ENCODE measurements around the gene DNAH11. TPM values are rescaled to one million over a fixed set of nuclear protein-coding genes. Genes with fewer than 3 reads are reported as not detected.
A peak's percentile ranks its signal among the peaks of the same experiment; 100 is the strongest.

Gene DNAH11, protein sequence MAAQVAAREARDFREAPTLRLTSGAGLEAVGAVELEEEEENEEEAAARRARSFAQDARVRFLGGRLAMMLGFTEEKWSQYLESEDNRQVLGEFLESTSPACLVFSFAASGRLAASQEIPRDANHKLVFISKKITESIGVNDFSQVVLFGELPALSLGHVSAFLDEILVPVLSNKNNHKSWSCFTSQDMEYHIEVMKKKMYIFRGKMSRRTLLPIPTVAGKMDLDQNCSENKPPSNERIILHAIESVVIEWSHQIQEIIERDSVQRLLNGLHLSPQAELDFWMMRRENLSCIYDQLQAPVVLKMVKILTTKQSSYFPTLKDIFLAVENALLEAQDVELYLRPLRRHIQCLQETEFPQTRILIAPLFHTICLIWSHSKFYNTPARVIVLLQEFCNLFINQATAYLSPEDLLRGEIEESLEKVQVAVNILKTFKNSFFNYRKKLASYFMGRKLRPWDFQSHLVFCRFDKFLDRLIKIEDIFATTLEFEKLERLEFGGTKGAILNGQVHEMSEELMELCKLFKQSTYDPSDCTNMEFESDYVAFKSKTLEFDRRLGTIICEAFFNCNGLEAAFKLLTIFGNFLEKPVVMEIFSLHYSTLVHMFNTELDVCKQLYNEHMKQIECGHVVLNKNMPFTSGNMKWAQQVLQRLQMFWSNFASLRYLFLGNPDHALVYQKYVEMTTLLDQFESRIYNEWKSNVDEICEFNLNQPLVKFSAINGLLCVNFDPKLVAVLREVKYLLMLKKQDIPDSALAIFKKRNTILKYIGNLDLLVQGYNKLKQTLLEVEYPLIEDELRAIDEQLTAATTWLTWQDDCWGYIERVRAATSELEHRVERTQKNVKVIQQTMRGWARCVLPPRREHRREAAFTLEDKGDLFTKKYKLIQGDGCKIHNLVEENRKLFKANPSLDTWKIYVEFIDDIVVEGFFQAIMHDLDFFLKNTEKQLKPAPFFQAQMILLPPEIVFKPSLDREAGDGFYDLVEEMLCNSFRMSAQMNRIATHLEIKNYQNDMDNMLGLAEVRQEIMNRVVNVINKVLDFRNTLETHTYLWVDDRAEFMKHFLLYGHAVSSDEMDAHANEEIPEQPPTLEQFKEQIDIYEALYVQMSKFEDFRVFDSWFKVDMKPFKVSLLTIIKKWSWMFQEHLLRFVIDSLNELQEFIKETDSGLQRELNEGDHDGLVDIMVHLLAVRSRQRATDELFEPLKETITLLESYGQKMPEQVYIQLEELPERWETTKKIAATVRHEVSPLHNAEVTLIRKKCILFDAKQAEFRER (N-terminal part only)
- 1.6 and 1.9 TPM in 2 replicates for total RNA-seq (2022)
- percentile 29 among the genes with signal in this experiment for Bru-seq, nascent RNA
- BruChase-seq, experiment 1, labeled RNA remaining after a 6-hour chase, result percentile 21 among the genes with signal in this experiment
- BruChase-seq, experiment 2, labeled RNA remaining after a 2-hour chase, result percentile 18 among the genes with signal in this experiment
- long read RNA-seq, partial matches to known transcripts, result 0 of 14 reads
- long read RNA-seq, other reads (novel, unspliced or antisense), result 14 of 14 reads

DNA sequence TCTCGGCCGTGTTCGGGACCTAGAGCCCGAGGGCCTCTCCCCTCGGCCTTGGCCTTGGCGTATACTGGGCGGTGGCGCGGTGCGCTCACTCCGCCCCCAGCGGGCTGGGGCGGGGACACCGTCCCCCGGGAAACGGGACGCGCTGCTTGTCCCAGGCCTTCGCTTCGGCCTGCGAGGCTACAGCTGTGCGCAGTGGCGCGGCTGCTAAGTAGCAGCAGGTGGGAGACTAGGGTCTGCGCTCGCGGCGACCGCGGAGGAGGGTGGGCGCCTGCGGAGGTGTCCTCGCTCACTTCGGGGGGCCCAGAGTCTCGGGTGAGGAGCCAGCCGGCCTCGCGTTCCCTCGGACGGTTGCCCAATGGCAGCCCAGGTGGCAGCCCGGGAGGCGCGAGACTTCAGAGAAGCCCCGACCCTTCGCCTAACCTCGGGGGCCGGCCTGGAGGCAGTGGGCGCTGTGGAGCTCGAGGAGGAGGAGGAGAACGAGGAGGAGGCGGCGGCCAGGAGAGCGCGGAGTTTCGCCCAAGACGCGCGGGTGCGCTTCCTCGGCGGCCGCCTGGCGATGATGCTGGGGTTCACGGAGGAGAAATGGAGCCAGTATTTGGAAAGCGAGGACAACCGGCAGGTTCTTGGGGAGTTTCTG lies at the start of gene DNAH11:
TSS of gene DNAH11 (plus strand) at position 149 of the 637 bp plus-strand sequence. CDS start at position 356, 207 bp downstream.
- BruUV-seq (replicated peaks), result no TSS peak
- intact Hi-C loops (cut with micrococcal nuclease; ENCODE audit: unreplicated experiment), result no loop called here
- Mint-ChIP-seq H3K9me3 (ENCODE audit: low read depth, unreplicated experiment) (no peaks in the 10 kb centered on the region), H3K27ac (ENCODE audit: unreplicated experiment) (peak within 1 kb of the TSS; percentile 6), H3K36me3 (ENCODE audit: insufficient read depth, unreplicated experiment) (peaks cover 15% of the 10 kb centered on the region), H3K4me1 (ENCODE audit: low read depth, unreplicated experiment) (peaks cover 9% of the 10 kb centered on the region), H3K4me3 (ENCODE audit: low read depth, unreplicated experiment) (peak within 1 kb of the TSS; percentile 86), H3K27me3 (ENCODE audit: unreplicated experiment) (peaks cover 34% of the 10 kb centered on the region)
- peak; percentile 31 for TF ChIP-seq CTCF (IDR thresholded peaks at IDR 0.05; ENCODE audit: unreplicated experiment)
- CTCF ChIA-PET, result interaction anchor here (0.5 to 1.3 kb wide), 3 partner anchors 11 to 554 kb away, joined by 3 to 4 read pairs (median 3); no protein-coding TSS in a partner anchor
- peak; percentile 71 for DNase-seq

GRCh38 chr7:21495731-21496130 lies 47.1 kb upstream of the DNAH11 start:
- no peaks in the 10 kb centered on the region for H3K27me3 Mint-ChIP-seq (ENCODE audit: unreplicated experiment)
- H3K36me3 Mint-ChIP-seq (ENCODE audit: insufficient read depth, unreplicated experiment), result no peaks in the 10 kb centered on the region
- intact Hi-C loops (cut with micrococcal nuclease; ENCODE audit: unreplicated experiment), result no loop called here
- BruUV-seq (replicated peaks), result no TSS peak
- no peak overlapping the region for H3K27ac Mint-ChIP-seq (ENCODE audit: unreplicated experiment)
- no peak overlapping the region for H3K4me3 Mint-ChIP-seq (ENCODE audit: low read depth, unreplicated experiment)
- CTCF ChIA-PET, result interaction anchor here (0.6 kb wide), 1 partner anchor 86 kb away, joined by 5 read pairs; no protein-coding TSS in a partner anchor
- TF ChIP-seq CTCF (IDR thresholded peaks at IDR 0.05; ENCODE audit: unreplicated experiment), result no peak
- H3K4me1 Mint-ChIP-seq (ENCODE audit: low read depth, unreplicated experiment), result no peaks in the 10 kb centered on the region
- H3K9me3 Mint-ChIP-seq (ENCODE audit: low read depth, unreplicated experiment), result peaks cover 18% of the 10 kb centered on the region
- no peak for DNase-seq

DNA sequence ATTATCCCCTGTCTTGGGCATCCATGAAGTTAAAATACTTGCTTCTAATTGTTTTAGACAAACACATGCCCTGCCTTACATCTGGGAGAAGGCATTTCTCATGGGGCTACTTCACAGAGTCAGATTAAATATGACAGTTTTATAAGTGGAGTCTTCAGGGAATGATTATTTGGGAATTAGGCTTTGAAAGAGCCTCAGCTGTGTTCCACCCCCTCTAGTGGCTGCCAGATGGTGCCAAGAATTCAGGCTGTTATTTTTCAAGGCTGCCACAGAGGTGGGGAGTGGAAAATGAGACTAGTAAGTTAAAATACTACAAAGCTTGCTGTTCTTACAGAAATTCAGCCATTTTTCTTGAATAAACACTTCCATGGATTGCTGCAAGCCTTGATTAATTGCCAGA lies 45.8 kb upstream of the DNAH11 start:
- Mint-ChIP-seq H3K9me3 (ENCODE audit: low read depth, unreplicated experiment) (peaks cover 9% of the 10 kb centered on the region), H3K4me1 (ENCODE audit: low read depth, unreplicated experiment) (no peaks in the 10 kb centered on the region), H3K36me3 (ENCODE audit: insufficient read depth, unreplicated experiment) (no peaks in the 10 kb centered on the region), H3K27me3 (ENCODE audit: unreplicated experiment) (no peaks in the 10 kb centered on the region), H3K27ac (ENCODE audit: unreplicated experiment) (no peak overlapping the region), H3K4me3 (ENCODE audit: low read depth, unreplicated experiment) (no peak overlapping the region)
- no peak for DNase-seq
- BruUV-seq (replicated peaks), result no TSS peak
- intact Hi-C loops (cut with micrococcal nuclease; ENCODE audit: unreplicated experiment), result no loop called here
- CTCF ChIA-PET, result no interaction called here
- no peak for TF ChIP-seq CTCF (IDR thresholded peaks at IDR 0.05; ENCODE audit: unreplicated experiment)

Data from Calu3 (cell line).